A549 (cell line): ENCODE data around the gene GPX3. TPM values are rescaled to one million over a fixed set of nuclear protein-coding genes. Genes with fewer than 3 reads are reported as not detected.

Experiments used
- ATAC-seq, 2 experiments: fragments of 200-7000 bp in 1 of 2; fragments of >200 bp in 1 of 2; cut with Nextera tagmentation in 1 of 2; cut with Tn5 transposase in 1 of 2; 3 replicates each; pipeline versions ENCODE4 v1.8.0 to v1.9.1; 2018 to 2020; ENCODE audit warnings: mild to moderate bottlenecking in 1 of 2, moderate library complexity in 1 of 2
- CTCF ChIA-PET: fragments of 300-600 bp; sonication (Branson Sonifier 250); formaldehyde crosslinking; extraction: SDS; loops from one replicate; lab custom pipeline; 2021; ENCODE audit warnings: antibody characterized with exemption, inconsistent platforms; lab: Yijun Ruan, JAX
- POLR2A ChIA-PET: fragments of 350-600 bp; formaldehyde crosslinking; extraction: SDS; loops from one replicate; lab custom pipeline; 2021; ENCODE audit warnings: antibody characterized with exemption, inconsistent platforms; lab: Yijun Ruan, JAX
- DNase-seq, 2 experiments: peaks; one replicate each; pipeline versions ENCODE4 v3.0.0 to v3.0.0-alpha.2; 2011 to 2016; ENCODE audit warnings: low read depth in 1 of 2, low spot score in 1 of 2
- FAIRE-seq: peaks from 2 replicates; lab custom pipeline; 2011; peaks lifted over from hg19 to GRCh38; lab: Jason Lieb, UNC
- H3K27ac ChIP-seq, 2 experiments: fragments of >200 bp; sonication (Bioruptor Twin); formaldehyde crosslinking; 3 replicates each; pipeline ENCODE4 v1.5.1; 2016 to 2017
- H3K4me1 ChIP-seq: fragments of >200 bp; sonication (Bioruptor Twin); formaldehyde crosslinking; 3 replicates; pipeline ENCODE4 v1.6.1; 2016
- H3K4me2 ChIP-seq: fragments of >200 bp; sonication (Bioruptor Twin); formaldehyde crosslinking; 3 replicates; pipeline ENCODE4 v1.6.1; 2016
- H3K4me3 ChIP-seq: fragments of >200 bp; sonication (Bioruptor Twin); formaldehyde crosslinking; 3 replicates; pipeline ENCODE4 v1.5.1; 2016
- H3K9me3 ChIP-seq: fragments of >200 bp; sonication (Bioruptor Twin); formaldehyde crosslinking; 3 replicates; pipeline ENCODE4 v1.6.1; 2016
- BCL3 ChIP-seq: fragments of >200 bp; sonication (Bioruptor Twin); formaldehyde crosslinking; IDR thresholded peaks from 3 replicates; pipeline ENCODE4 v1.6.1; 2016
- BHLHE40 ChIP-seq: IDR thresholded peaks from 2 replicates; pipeline ENCODE4 v1.6.1; 2012; ENCODE audit warnings: low read depth, low read length, inconsistent platforms
- CBX8 ChIP-seq: fragments of 200-600 bp; sonication (generic); IDR thresholded peaks from 2 replicates; pipeline ENCODE4 v1.6.1; 2016
- CHD2 ChIP-seq: fragments of 150-350 bp; IDR thresholded peaks from 2 replicates; pipeline ENCODE4 v1.6.1; 2014; ENCODE audit warnings: low read length; ENCODE audit not compliant: partially characterized antibody
- E2F6 ChIP-seq: IDR thresholded peaks from 2 replicates; pipeline ENCODE4 v1.6.1; 2012; ENCODE audit warnings: low read depth, borderline replicate concordance
- ESRRA ChIP-seq: fragments of 150-350 bp; IDR thresholded peaks from 2 replicates; pipeline ENCODE4 v1.6.1; 2014; ENCODE audit warnings: mild to moderate bottlenecking, low read length, borderline replicate concordance
- FOSB ChIP-seq: fragments of 250-450 bp; sonication (Bioruptor Pico); IDR thresholded peaks from 2 replicates; pipeline ENCODE4 v1.5.0; 2020; ENCODE audit warnings: mild to moderate bottlenecking, moderate library complexity
- HES2 ChIP-seq: fragments of >200 bp; sonication (Bioruptor Twin); formaldehyde crosslinking; IDR thresholded peaks from 2 replicates; pipeline ENCODE4 v1.6.1; 2016
- HMGXB4 ChIP-seq: fragments of 250-450 bp; sonication (Bioruptor Pico); IDR thresholded peaks from 2 replicates; pipeline ENCODE4 v1.5.0; 2021; ENCODE audit warnings: mild to moderate bottlenecking, moderate library complexity, borderline replicate concordance
- HOXB5 ChIP-seq: fragments of 250-450 bp; sonication (Bioruptor Pico); IDR thresholded peaks from 2 replicates; pipeline ENCODE4 v1.5.0; 2020; ENCODE audit warnings: mild to moderate bottlenecking, moderate library complexity
- JUN ChIP-seq, 2 experiments: fragments of >200 bp; sonication (Bioruptor Twin); formaldehyde crosslinking; IDR thresholded peaks; 2 replicates in 1 of 2; 3 replicates in 1 of 2; pipeline ENCODE4 v1.6.1; 2016 to 2017
- MAFK ChIP-seq: fragments of 450-650 bp; IDR thresholded peaks from 2 replicates; pipeline ENCODE4 v1.6.1; 2014; ENCODE audit not compliant: partially characterized antibody
- NR3C1 ChIP-seq: fragments of >200 bp; sonication (Bioruptor Twin); formaldehyde crosslinking; IDR thresholded peaks from 3 replicates; pipeline ENCODE4 v1.6.1; 2017
- PBX3 ChIP-seq: IDR thresholded peaks from 2 replicates; pipeline ENCODE4 v1.6.1; 2012
- POLR2A ChIP-seq: IDR thresholded peaks from 2 replicates; pipeline ENCODE4 v1.6.1; 2012; ENCODE audit warnings: mild to moderate bottlenecking, low read length
- RAD21 ChIP-seq, 2 experiments: fragments of >200 bp in 1 of 2; sonication (Bioruptor Twin) in 1 of 2; formaldehyde crosslinking in 1 of 2; IDR thresholded peaks in 1 of 2; conservative IDR thresholded peaks in 1 of 2; 2 replicates in 1 of 2; 3 replicates in 1 of 2; pipeline ENCODE4 v1.6.1; 2012 to 2018; ENCODE audit warnings: inconsistent platforms in 1 of 2
- RARB ChIP-seq: fragments of 250-450 bp; sonication (Bioruptor Pico); IDR thresholded peaks from 2 replicates; pipeline ENCODE4 v1.8.0; 2021; ENCODE audit warnings: mild to moderate bottlenecking, moderate library complexity
- RCOR1 ChIP-seq: fragments of 150-350 bp; IDR thresholded peaks from 2 replicates; pipeline ENCODE4 v1.6.1; 2014; ENCODE audit warnings: antibody characterized with exemption, low read length, low read depth
- REST ChIP-seq: fragments of 200-600 bp; sonication (generic); IDR thresholded peaks from 2 replicates; pipeline ENCODE4 v1.6.1; 2016; ENCODE audit warnings: antibody characterized with exemption, mild to moderate bottlenecking, moderate library complexity
- RFX5 ChIP-seq: fragments of 450-650 bp; IDR thresholded peaks from 2 replicates; pipeline ENCODE4 v1.7.1; 2014; ENCODE audit warnings: antibody characterized with exemption, mild to moderate bottlenecking, moderate library complexity
- RNF2 ChIP-seq: fragments of 200-600 bp; sonication (generic); IDR thresholded peaks from 2 replicates; pipeline ENCODE4 v1.6.1; 2016; ENCODE audit warnings: low read depth, mild to moderate bottlenecking, antibody characterized with exemption, moderate library complexity, borderline replicate concordance
- SMC3 ChIP-seq: fragments of >200 bp; sonication (Bioruptor Twin); formaldehyde crosslinking; IDR thresholded peaks from 3 replicates; pipeline ENCODE4 v1.6.1; 2018; ENCODE audit warnings: inconsistent platforms
- TFCP2L1 ChIP-seq: fragments of 250-450 bp; sonication (Bioruptor Pico); IDR thresholded peaks from 2 replicates; pipeline ENCODE4 v1.5.0; 2021; ENCODE audit warnings: mild to moderate bottlenecking
- ZFP36 ChIP-seq: fragments of 450-650 bp; IDR thresholded peaks from 2 replicates; pipeline ENCODE4 v1.6.1; 2014; ENCODE audit warnings: borderline replicate concordance; ENCODE audit not compliant: partially characterized antibody
- WGBS: methylation state at CpG from one replicate; pipeline ENCODE4 v1.1.6; 2017; ENCODE audit errors: missing lambda C conversion rate; 5-methylcytosine and 5-hydroxymethylcytosine counted together
- polyA plus RNA-seq, 4 experiments: library from polyadenylated mRNA; depleted of rRNA in 3 of 4; stranded (reverse); fragments of >200 nt; fragmentation: RNase III in 1 of 4; extraction: RNeasy Plus Mini Kit Qiagen cat#74134 plus additional on column Dnase treatment in 1 of 4; gene quantifications; 2 replicates in 3 of 4; 3 replicates in 1 of 4; pipeline ENCODE4 v1.2.3, GENCODE V29; 2011 to 2017

The GPX3 gene
- polyA plus RNA-seq, 2 of the 4 experiments (the other 2 are of a cell fraction): 16.2 to 26.4 TPM

- TF ChIP-seq JUN (IDR thresholded peaks at IDR 0.05): no peak
- TF ChIP-seq CHD2: no peak
- TF ChIP-seq NR3C1: no peak
- TF ChIP-seq BHLHE40: no peak
- no peak for TF ChIP-seq RAD21 (conservative IDR thresholded peaks at IDR 0.05 in 1 of 2, IDR thresholded peaks at IDR 0.05 in 1 of 2)
- no peak for TF ChIP-seq MAFK
- no peak for TF ChIP-seq PBX3
- TF ChIP-seq SMC3: no peak
- no peak for TF ChIP-seq HES2
- no peak for TF ChIP-seq RFX5
- no peak overlapping the region; a peak in 1 of 6 replicates for H3K27ac ChIP-seq
- peaks cover 12% of the 10 kb centered on the region for H3K4me1 ChIP-seq
- 91% methylated on average over 3 of the region's 3 CpGs for WGBS
- ATAC-seq (no peak), FAIRE-seq (no peak), DNase-seq (no peak)
- ChIA-PET POLR2A (no interaction called here), CTCF (interaction anchor here (0.6 to 13.9 kb wide), 19 partner anchors 13 to 600 kb away, joined by 3 to 704 read pairs (median 12); partner anchors contain the start of genes GPX3 and TNIP1)
- no peak overlapping the region for H3K4me2 ChIP-seq
- no peak overlapping the region for H3K4me3 ChIP-seq
- H3K9me3 ChIP-seq: no peaks in the 10 kb centered on the region
Measured at GRCh38 chr5:151052836-151053235, 32.4 kb downstream of the GPX3 start.

GRCh38 chr5:151053796-151054462 lies 33.5 kb downstream of the GPX3 start:
- Histone ChIP-seq H3K4me3 (no peak overlapping the region), H3K27ac (no peak overlapping the region; a peak in 1 of 6 replicates), H3K4me2 (no peak overlapping the region), H3K9me3 (no peaks in the 10 kb centered on the region), H3K4me1 (peaks cover 12% of the 10 kb centered on the region)
- TF ChIP-seq ZFP36: no peak
- no peak for TF ChIP-seq E2F6
- TF ChIP-seq RARB (CRISPR knock-in tag): no peak
- no peak for TF ChIP-seq RCOR1
- TF ChIP-seq CBX8: no peak
- no peak for TF ChIP-seq TFCP2L1 (CRISPR knock-in tag)
- TF ChIP-seq RNF2: no peak
- TF ChIP-seq HOXB5 (CRISPR knock-in tag): no peak
- WGBS: 94% methylated on average over 4 of the region's 4 CpGs
- FAIRE-seq (no peak), ATAC-seq (no peak), DNase-seq (no peak)
- POLR2A ChIA-PET: no interaction called here
- CTCF ChIA-PET: interaction anchor here (1.6 to 13.9 kb wide), 5 partner anchors 12 to 111 kb away, joined by 5 to 704 read pairs (median 151); partner anchors contain the start of gene TNIP1

GRCh38 chr5:151054709-151055108 lies 34.3 kb downstream of the GPX3 start:
- Histone ChIP-seq H3K4me1 (peaks cover 20% of the 10 kb centered on the region), H3K9me3 (no peaks in the 10 kb centered on the region), H3K4me2 (no peak overlapping the region), H3K4me3 (no peak overlapping the region), H3K27ac (peak overlapping the region in 1 of 2 experiments; percentile 17; a peak in 1 of 6 replicates)
- POLR2A ChIA-PET: no interaction called here
- no peak for ATAC-seq
- 90% methylated on average over 3 of the region's 3 CpGs for WGBS
- DNase-seq: no peak
- CTCF ChIA-PET: interaction anchor here (1.6 to 13.9 kb wide), 5 partner anchors 11 to 110 kb away, joined by 5 to 704 read pairs (median 151); partner anchors contain the start of gene TNIP1
- no peak for FAIRE-seq
- TF ChIP-seq BCL3 (no peak), BHLHE40 (no peak), ESRRA (no peak), POLR2A (no peak), FOSB (no peak), HMGXB4 (CRISPR knock-in tag) (no peak), RCOR1 (no peak), REST (no peak), JUN (IDR thresholded peaks at IDR 0.05) (no peak)
